H9 (cell line): ENCODE results near the gene SUPT3H. TPM values are rescaled to one million over a fixed set of nuclear protein-coding genes. Genes with fewer than 3 reads are reported as not detected.

ENCODE experiments used
- DNase-seq: peaks from one replicate; pipeline ENCODE4 v3.0.0-alpha.2; 2017
- H2AFZ ChIP-seq: one replicate; pipeline ENCODE4 v1.6.1; 2013; ENCODE audit warnings: mild to moderate bottlenecking, low read length, control low read depth, moderate library complexity
- H2AK5ac ChIP-seq: 2 replicates; pipeline ENCODE4 v1.6.1; 2013; ENCODE audit warnings: low read length, control low read depth, mixed read lengths; ENCODE audit not compliant: insufficient read length
- H2BK120ac ChIP-seq: one replicate; pipeline ENCODE4 v1.6.1; 2013; ENCODE audit warnings: low read depth, mild to moderate bottlenecking, low read length, control low read depth, inconsistent platforms; ENCODE audit not compliant: poor library complexity, severe bottlenecking
- H2BK12ac ChIP-seq: 2 replicates; pipeline ENCODE4 v1.6.1; 2013; ENCODE audit warnings: low read length, control low read depth, mixed read lengths, low read depth; ENCODE audit not compliant: insufficient read length
- H2BK15ac ChIP-seq: 2 replicates; pipeline ENCODE4 v1.6.1; 2013; ENCODE audit warnings: low read depth, low read length, control low read depth
- H2BK20ac ChIP-seq: one replicate; pipeline ENCODE4 v1.6.1; 2013; ENCODE audit warnings: low read depth, mild to moderate bottlenecking, low read length, control low read depth, inconsistent platforms; ENCODE audit not compliant: poor library complexity, severe bottlenecking
- H2BK5ac ChIP-seq: 2 replicates; pipeline ENCODE4 v1.6.1; 2013; ENCODE audit warnings: low read length, control low read depth, mixed read lengths; ENCODE audit not compliant: insufficient read length
- H3K14ac ChIP-seq: 2 replicates; pipeline ENCODE4 v1.6.1; 2013; ENCODE audit warnings: low read length, control low read depth; ENCODE audit not compliant: insufficient read depth
- H3K18ac ChIP-seq: 2 replicates; pipeline ENCODE4 v1.6.1; 2013; ENCODE audit warnings: low read depth, mild to moderate bottlenecking, mixed read lengths, low read length, control low read depth; ENCODE audit not compliant: insufficient read length
- H3K23ac ChIP-seq: 2 replicates; pipeline ENCODE4 v1.6.1; 2013; ENCODE audit warnings: low read length, control low read depth, mixed read lengths, low read depth; ENCODE audit not compliant: insufficient read length
- H3K23me2 ChIP-seq: 2 replicates; pipeline ENCODE4 v1.6.1; 2013; ENCODE audit warnings: low read depth, mild to moderate bottlenecking, mixed read lengths, low read length, control low read depth; ENCODE audit not compliant: insufficient read length, poor library complexity, severe bottlenecking
- H3K27ac ChIP-seq: 2 replicates; pipeline ENCODE4 v1.5.1; 2013; ENCODE audit warnings: low read length, control low read depth, mixed read lengths, low read depth; ENCODE audit not compliant: insufficient read length
- H3K27me3 ChIP-seq: 2 replicates; pipeline ENCODE4 v1.6.1; 2013; ENCODE audit warnings: low read length, control low read depth, inconsistent platforms; ENCODE audit not compliant: insufficient read depth
- H3K4ac ChIP-seq: 2 replicates; pipeline ENCODE4 v1.6.1; 2013; ENCODE audit warnings: low read depth, mild to moderate bottlenecking, control low read depth, inconsistent platforms, low read length, moderate library complexity
- H3K4me1 ChIP-seq: 2 replicates; pipeline ENCODE4 v1.6.1; 2013; ENCODE audit warnings: low read length, control low read depth, inconsistent platforms; ENCODE audit not compliant: insufficient read depth
- H3K4me2 ChIP-seq: 2 replicates; pipeline ENCODE4 v1.6.1; 2013; ENCODE audit warnings: low read length, control low read depth, mixed read lengths; ENCODE audit not compliant: insufficient read length, insufficient read depth
- H3K56ac ChIP-seq: 2 replicates; pipeline ENCODE4 v1.6.1; 2013; ENCODE audit warnings: low read depth, mild to moderate bottlenecking, mixed read lengths, low read length, control low read depth; ENCODE audit not compliant: insufficient read length
- H3K79me1 ChIP-seq: 2 replicates; pipeline ENCODE4 v1.6.1; 2013; ENCODE audit warnings: low read depth, mild to moderate bottlenecking, moderate library complexity, low read length, control low read depth, inconsistent platforms; ENCODE audit not compliant: insufficient read depth, poor library complexity, severe bottlenecking
- H3K79me2 ChIP-seq: 2 replicates; pipeline ENCODE4 v1.6.1; 2013; ENCODE audit warnings: low read length, control low read depth, inconsistent platforms; ENCODE audit not compliant: insufficient read depth
- H3K9ac ChIP-seq: 2 replicates; pipeline ENCODE4 v1.6.1; 2013; ENCODE audit warnings: low read length, control low read depth, mixed read lengths; ENCODE audit not compliant: insufficient read length; ENCODE audit errors: extremely low read depth
- H3K9me3 ChIP-seq: one replicate; pipeline ENCODE4 v1.6.1; 2013; ENCODE audit warnings: low read depth, low read length, inconsistent platforms; ENCODE audit not compliant: control insufficient read depth
- H3T11ph ChIP-seq: one replicate; pipeline ENCODE4 v1.6.1; 2013; ENCODE audit warnings: mild to moderate bottlenecking, low read length, control low read depth, inconsistent platforms
- H4K20me1 ChIP-seq: one replicate; pipeline ENCODE4 v1.6.1; 2013; ENCODE audit not compliant: control insufficient read depth, insufficient read length, insufficient read depth
- H4K5ac ChIP-seq: 2 replicates; pipeline ENCODE4 v1.6.1; 2013; ENCODE audit warnings: low read depth, mild to moderate bottlenecking, mixed read lengths, low read length, control low read depth; ENCODE audit not compliant: insufficient read length
- H4K8ac ChIP-seq: replicated peaks from 2 replicates; pipeline ENCODE4 v1.6.1; 2013; ENCODE audit warnings: low read length, control low read depth, mixed read lengths, low read depth; ENCODE audit not compliant: insufficient read length
- H4K91ac ChIP-seq: 2 replicates; pipeline ENCODE4 v1.6.1; 2013; ENCODE audit warnings: low read depth, mild to moderate bottlenecking, moderate library complexity, mixed read lengths, low read length, control low read depth; ENCODE audit not compliant: insufficient read length
- H3K27ac Mint-ChIP-seq, 3 experiments: 2 replicates in 2 of 3; 3 replicates in 1 of 3; pipeline ENCODE4 v1.8.0; 2020 to 2021; ENCODE audit warnings: mixed read lengths in 3 of 3, mild to moderate bottlenecking in 1 of 3, moderate library complexity in 1 of 3
- H3K27me3 Mint-ChIP-seq: 2 replicates; pipeline ENCODE4 v1.8.0; 2021; ENCODE audit warnings: low read depth, mild to moderate bottlenecking, moderate library complexity, mixed read lengths
- H3K36me3 Mint-ChIP-seq, 3 experiments: 2 replicates in 2 of 3; 3 replicates in 1 of 3; pipeline ENCODE4 v1.8.0; 2020 to 2021; ENCODE audit warnings: low read depth in 3 of 3, mixed read lengths in 3 of 3; ENCODE audit not compliant: insufficient read depth in 1 of 3
- H3K4me1 Mint-ChIP-seq, 2 experiments: 2 replicates each; pipeline ENCODE4 v1.8.0; 2020; ENCODE audit warnings: mixed read lengths in 2 of 2
- H3K4me3 Mint-ChIP-seq, 2 experiments: 2 replicates in 1 of 2; 3 replicates in 1 of 2; pipeline ENCODE4 v1.8.0; 2020 to 2021; ENCODE audit warnings: mild to moderate bottlenecking in 2 of 2, mixed read lengths in 2 of 2, moderate library complexity in 1 of 2
- H3K9me3 Mint-ChIP-seq, 2 experiments: 2 replicates in 1 of 2; 3 replicates in 1 of 2; pipeline ENCODE4 v1.8.0; 2020; ENCODE audit warnings: mild to moderate bottlenecking in 2 of 2, mixed read lengths in 2 of 2, moderate library complexity in 1 of 2
- WGBS: extraction: QIAGEN DNeasy Blood & Tissue Kit; methylation state at CpG from one replicate; pipeline ENCODE4 v1.1.7; 2013; ENCODE audit warnings: missing lambda C conversion rate, low lambda C conversion rate, mixed read lengths; ENCODE audit not compliant: insufficient read length; ENCODE audit errors: extremely low coverage; 5-methylcytosine and 5-hydroxymethylcytosine counted together
- total RNA-seq: library from RNA; stranded (reverse); gene quantifications from 2 replicates; pipeline ENCODE4 v1.2.1, GENCODE V29; 2021
- TF ChIP-seq, protein P1 (sequence below): fragments of 200-600 bp; sonication (generic); conservative IDR thresholded peaks from 3 replicates; pipeline ENCODE4 v1.8.0; 2021; ENCODE audit warnings: antibody characterized with exemption, mild to moderate bottlenecking

SUPT3H gene
- total RNA-seq, 1 experiment from 2014 or later = 22.5 TPM

DNA sequence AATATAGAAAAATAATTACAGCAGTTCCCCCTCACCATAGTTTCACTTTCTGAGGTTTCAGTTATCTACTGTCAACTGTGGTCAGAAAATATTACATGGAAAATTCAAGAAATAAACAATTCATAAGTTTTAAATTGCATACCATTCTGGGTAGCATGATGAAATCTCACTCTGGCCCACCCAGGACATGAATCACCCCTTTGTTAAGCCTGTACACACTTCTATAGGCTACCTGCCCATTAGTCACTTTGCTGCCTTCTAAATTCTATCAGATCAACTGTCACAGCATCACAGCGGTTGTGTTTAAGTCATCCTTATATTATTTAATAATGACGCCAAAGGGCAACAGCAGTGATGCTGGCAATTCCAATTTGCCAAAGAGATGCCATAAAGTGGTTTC lies 189.9 kb downstream of the SUPT3H start:
- H2BK15ac ChIP-seq = no peak overlapping the region
- no peak overlapping the region for H4K8ac ChIP-seq
- H3K18ac ChIP-seq = no peak overlapping the region
- no peaks in the 10 kb centered on the region for H3K23me2 ChIP-seq
- no CpG with 5 or more reads among the region's 2 CpGs for WGBS
- no peak overlapping the region for H3T11ph ChIP-seq
- H3K23ac ChIP-seq = no peak overlapping the region
- H2AFZ ChIP-seq = no peak overlapping the region
- 0 out of 2 replicates have a peak, but pooled peaks cover 3% of the 10 kb centered on the region for H3K4me1 ChIP-seq
- H3K9me3 ChIP-seq = no peaks in the 10 kb centered on the region
- no peak overlapping the region for H4K91ac ChIP-seq
- no peak overlapping the region for H3K4me2 ChIP-seq
- H3K79me1 ChIP-seq = no peaks in the 10 kb centered on the region
- H2AK5ac ChIP-seq = no peak overlapping the region
- H3K14ac ChIP-seq = no peak overlapping the region
- no peaks in the 10 kb centered on the region for H3K36me3 Mint-ChIP-seq
- H3K79me2 ChIP-seq = no peaks in the 10 kb centered on the region
- H3K4me3 Mint-ChIP-seq = no peak overlapping the region
- H2BK5ac ChIP-seq = no peak overlapping the region
- H4K20me1 ChIP-seq = no peaks in the 10 kb centered on the region
- TF ChIP-seq, protein P1, sequence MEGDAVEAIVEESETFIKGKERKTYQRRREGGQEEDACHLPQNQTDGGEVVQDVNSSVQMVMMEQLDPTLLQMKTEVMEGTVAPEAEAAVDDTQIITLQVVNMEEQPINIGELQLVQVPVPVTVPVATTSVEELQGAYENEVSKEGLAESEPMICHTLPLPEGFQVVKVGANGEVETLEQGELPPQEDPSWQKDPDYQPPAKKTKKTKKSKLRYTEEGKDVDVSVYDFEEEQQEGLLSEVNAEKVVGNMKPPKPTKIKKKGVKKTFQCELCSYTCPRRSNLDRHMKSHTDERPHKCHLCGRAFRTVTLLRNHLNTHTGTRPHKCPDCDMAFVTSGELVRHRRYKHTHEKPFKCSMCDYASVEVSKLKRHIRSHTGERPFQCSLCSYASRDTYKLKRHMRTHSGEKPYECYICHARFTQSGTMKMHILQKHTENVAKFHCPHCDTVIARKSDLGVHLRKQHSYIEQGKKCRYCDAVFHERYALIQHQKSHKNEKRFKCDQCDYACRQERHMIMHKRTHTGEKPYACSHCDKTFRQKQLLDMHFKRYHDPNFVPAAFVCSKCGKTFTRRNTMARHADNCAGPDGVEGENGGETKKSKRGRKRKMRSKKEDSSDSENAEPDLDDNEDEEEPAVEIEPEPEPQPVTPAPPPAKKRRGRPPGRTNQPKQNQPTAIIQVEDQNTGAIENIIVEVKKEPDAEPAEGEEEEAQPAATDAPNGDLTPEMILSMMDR = no peak
- peak overlapping the region in 1 of 3 experiments; percentile 47; a peak in 1 of 7 replicates for H3K27ac Mint-ChIP-seq
- no peak for DNase-seq
- H3K9ac ChIP-seq = no peak overlapping the region
- no peak overlapping the region for H3K56ac ChIP-seq
- H4K5ac ChIP-seq = no peak overlapping the region
- H2BK20ac ChIP-seq = no peak overlapping the region
- no peak overlapping the region for H3K27ac ChIP-seq
- no peak overlapping the region for H2BK120ac ChIP-seq
- no peaks in the 10 kb centered on the region for H3K27me3 ChIP-seq
- peaks cover 13 to 20% of the 10 kb centered on the region in 2 experiments for H3K4me1 Mint-ChIP-seq
- no peak overlapping the region for H2BK12ac ChIP-seq
- no peak overlapping the region for H3K4ac ChIP-seq
- H3K27me3 Mint-ChIP-seq = no peaks in the 10 kb centered on the region
- H3K9me3 Mint-ChIP-seq = no peaks in the 10 kb centered on the region
